ENCODE data around the gene XRRA1.
"Not testable (repeated sequence)": the region's sequence is repeated elsewhere in the genome, so short reads cannot be mapped to it uniquely, and the experiment has no call there.

XRRA1 gene

GRCh38 chr11:74925281-74925680 is 23.6 kb downstream of the XRRA1 start:
- H3K9ac ChIP-seq (ENCODE audit: low read length): no peak overlapping the region
- H3K4me1 ChIP-seq (ENCODE audit: control insufficient read depth, insufficient read depth, low read length): no peaks in the 10 kb centered on the region
- no peaks in the 10 kb centered on the region for H3K36me3 ChIP-seq (ENCODE audit: control insufficient read depth, insufficient read depth, low read length)
- no peak overlapping the region for H3K27ac ChIP-seq (ENCODE audit: low read depth, low read length)
- H3K4me3 ChIP-seq (ENCODE audit: low read length): no peak overlapping the region
- no peaks in the 10 kb centered on the region for H3K27me3 ChIP-seq (ENCODE audit: control insufficient read depth, insufficient read depth, low read length)

- Histone ChIP-seq H3K27me3 (ENCODE audit: control insufficient read depth, insufficient read depth, low read length) (no peaks in the 10 kb centered on the region), H3K36me3 (ENCODE audit: control insufficient read depth, insufficient read depth, low read length) (peaks cover 5% of the 10 kb centered on the region), H3K27ac (ENCODE audit: low read depth, low read length) (no peak overlapping the region), H3K4me3 (ENCODE audit: low read length) (no peak overlapping the region), H3K9ac (ENCODE audit: low read length) (no peak overlapping the region), H3K4me1 (ENCODE audit: control insufficient read depth, insufficient read depth, low read length) (no peaks in the 10 kb centered on the region)
Observed at GRCh38 chr11:74923125-74923524, 25.8 kb downstream of the XRRA1 start.

- H3K4me1 ChIP-seq (ENCODE audit: control insufficient read depth, insufficient read depth, low read length): no peaks in the 10 kb centered on the region
- no peak overlapping the region for H3K27ac ChIP-seq (ENCODE audit: low read depth, low read length)
- no peaks in the 10 kb centered on the region for H3K27me3 ChIP-seq (ENCODE audit: control insufficient read depth, insufficient read depth, low read length)
- peaks cover 5% of the 10 kb centered on the region for H3K36me3 ChIP-seq (ENCODE audit: control insufficient read depth, insufficient read depth, low read length)
- no peak overlapping the region for H3K4me3 ChIP-seq (ENCODE audit: low read length)
- H3K9ac ChIP-seq (ENCODE audit: low read length): no peak overlapping the region
Observed at GRCh38 chr11:74909812-74910211, 39.1 kb downstream of the XRRA1 start.

- H3K4me1 ChIP-seq (ENCODE audit: control insufficient read depth, insufficient read depth, low read length): no peaks in the 10 kb centered on the region
- no peaks in the 10 kb centered on the region for H3K27me3 ChIP-seq (ENCODE audit: control insufficient read depth, insufficient read depth, low read length)
- H3K4me3 ChIP-seq (ENCODE audit: low read length): no peak overlapping the region
- H3K36me3 ChIP-seq (ENCODE audit: control insufficient read depth, insufficient read depth, low read length): peaks cover 5% of the 10 kb centered on the region
- no peak overlapping the region for H3K9ac ChIP-seq (ENCODE audit: low read length)
- H3K27ac ChIP-seq (ENCODE audit: low read depth, low read length): no peak overlapping the region
Observed at GRCh38 chr11:74909385-74909784, 39.5 kb downstream of the XRRA1 start.

GRCh38 chr11:74905326-74905725 is 43.6 kb downstream of the XRRA1 start:
- Histone ChIP-seq H3K27ac (ENCODE audit: low read depth, low read length) (no peak overlapping the region), H3K36me3 (ENCODE audit: control insufficient read depth, insufficient read depth, low read length) (peaks cover 5% of the 10 kb centered on the region), H3K4me1 (ENCODE audit: control insufficient read depth, insufficient read depth, low read length) (no peaks in the 10 kb centered on the region), H3K27me3 (ENCODE audit: control insufficient read depth, insufficient read depth, low read length) (no peaks in the 10 kb centered on the region), H3K4me3 (ENCODE audit: low read length) (no peak overlapping the region), H3K9ac (ENCODE audit: low read length) (no peak overlapping the region)

GRCh38 chr11:74902342-74902741 is 46.5 kb downstream of the XRRA1 start:
- H3K36me3 ChIP-seq (ENCODE audit: control insufficient read depth, insufficient read depth, low read length): peaks cover 5% of the 10 kb centered on the region
- no peak overlapping the region for H3K27ac ChIP-seq (ENCODE audit: low read depth, low read length)
- no peaks in the 10 kb centered on the region for H3K4me1 ChIP-seq (ENCODE audit: control insufficient read depth, insufficient read depth, low read length)
- H3K9ac ChIP-seq (ENCODE audit: low read length): no peak overlapping the region
- H3K4me3 ChIP-seq (ENCODE audit: low read length): no peak overlapping the region
- H3K27me3 ChIP-seq (ENCODE audit: control insufficient read depth, insufficient read depth, low read length): no peaks in the 10 kb centered on the region

GRCh38 chr11:74896311-74896710 is 52.6 kb downstream of the XRRA1 start:
- Histone ChIP-seq H3K4me3 (ENCODE audit: low read length) (no peak overlapping the region), H3K36me3 (ENCODE audit: control insufficient read depth, insufficient read depth, low read length) (peaks cover 2% of the 10 kb centered on the region), H3K27ac (ENCODE audit: low read depth, low read length) (no peak overlapping the region), H3K9ac (ENCODE audit: low read length) (no peak overlapping the region), H3K27me3 (ENCODE audit: control insufficient read depth, insufficient read depth, low read length) (no peaks in the 10 kb centered on the region), H3K4me1 (ENCODE audit: control insufficient read depth, insufficient read depth, low read length) (no peaks in the 10 kb centered on the region)

GRCh38 chr11:74895340-74896116 is 53.4 kb downstream of the XRRA1 start:
- H3K4me3 ChIP-seq (ENCODE audit: low read length): no peak overlapping the region
- H3K9ac ChIP-seq (ENCODE audit: low read length): no peak overlapping the region
- H3K27ac ChIP-seq (ENCODE audit: low read depth, low read length): no peak overlapping the region
- no peaks in the 10 kb centered on the region for H3K4me1 ChIP-seq (ENCODE audit: control insufficient read depth, insufficient read depth, low read length)
- no peaks in the 10 kb centered on the region for H3K27me3 ChIP-seq (ENCODE audit: control insufficient read depth, insufficient read depth, low read length)
- H3K36me3 ChIP-seq (ENCODE audit: control insufficient read depth, insufficient read depth, low read length): peaks cover 2% of the 10 kb centered on the region

- H3K9ac ChIP-seq (ENCODE audit: low read length); H3K4me3 ChIP-seq (ENCODE audit: low read length); H3K27me3 ChIP-seq (ENCODE audit: control insufficient read depth, insufficient read depth, low read length); H3K36me3 ChIP-seq (ENCODE audit: control insufficient read depth, insufficient read depth, low read length); H3K4me1 ChIP-seq (ENCODE audit: control insufficient read depth, insufficient read depth, low read length); H3K27ac ChIP-seq (ENCODE audit: low read depth, low read length): not testable (repeated sequence)
Observed at GRCh38 chr11:74893015-74893414, 55.9 kb downstream of the XRRA1 start.

GRCh38 chr11:74877132-74877531 is 71.8 kb downstream of the XRRA1 start:
- Histone ChIP-seq H3K36me3 (ENCODE audit: control insufficient read depth, insufficient read depth, low read length) (peaks cover 13% of the 10 kb centered on the region), H3K4me1 (ENCODE audit: control insufficient read depth, insufficient read depth, low read length) (no peaks in the 10 kb centered on the region), H3K27me3 (ENCODE audit: control insufficient read depth, insufficient read depth, low read length) (no peaks in the 10 kb centered on the region), H3K27ac (ENCODE audit: low read depth, low read length) (no peak overlapping the region), H3K4me3 (ENCODE audit: low read length) (no peak overlapping the region), H3K9ac (ENCODE audit: low read length) (no peak overlapping the region)

GRCh38 chr11:74871037-74871436 is 77.9 kb downstream of the XRRA1 start:
- H3K27ac ChIP-seq (ENCODE audit: low read depth, low read length): no peak overlapping the region
- no peak overlapping the region for H3K9ac ChIP-seq (ENCODE audit: low read length)
- no peaks in the 10 kb centered on the region for H3K4me1 ChIP-seq (ENCODE audit: control insufficient read depth, insufficient read depth, low read length)
- H3K4me3 ChIP-seq (ENCODE audit: low read length): no peak overlapping the region
- H3K36me3 ChIP-seq (ENCODE audit: control insufficient read depth, insufficient read depth, low read length): peaks cover 39% of the 10 kb centered on the region
- no peaks in the 10 kb centered on the region for H3K27me3 ChIP-seq (ENCODE audit: control insufficient read depth, insufficient read depth, low read length)

- H3K4me3 ChIP-seq (ENCODE audit: low read length): no peak overlapping the region
- no peaks in the 10 kb centered on the region for H3K27me3 ChIP-seq (ENCODE audit: control insufficient read depth, insufficient read depth, low read length)
- no peak overlapping the region for H3K9ac ChIP-seq (ENCODE audit: low read length)
- H3K36me3 ChIP-seq (ENCODE audit: control insufficient read depth, insufficient read depth, low read length): peaks cover 40% of the 10 kb centered on the region
- no peaks in the 10 kb centered on the region for H3K4me1 ChIP-seq (ENCODE audit: control insufficient read depth, insufficient read depth, low read length)
- H3K27ac ChIP-seq (ENCODE audit: low read depth, low read length): no peak overlapping the region
Observed at GRCh38 chr11:74870485-74870884, 78.4 kb downstream of the XRRA1 start.

GRCh38 chr11:74866557-74866956 is 82.3 kb downstream of the XRRA1 start:
- Histone ChIP-seq H3K9ac (ENCODE audit: low read length) (no peak overlapping the region), H3K4me1 (ENCODE audit: control insufficient read depth, insufficient read depth, low read length) (no peaks in the 10 kb centered on the region), H3K27me3 (ENCODE audit: control insufficient read depth, insufficient read depth, low read length) (no peaks in the 10 kb centered on the region), H3K4me3 (ENCODE audit: low read length) (no peak overlapping the region), H3K36me3 (ENCODE audit: control insufficient read depth, insufficient read depth, low read length) (peaks cover 37% of the 10 kb centered on the region), H3K27ac (ENCODE audit: low read depth, low read length) (no peak overlapping the region)

All from rectal smooth muscle tissue (tissue), 1 donor.